Central memory CD8-positive, alpha-beta T cell (primary cell): ENCODE results near the gene ANKS4B.

Experiments used
- ATAC-seq: fragments of 150-1000 bp; cut with Tn5 transposase; replicated peaks from 2 replicates; pipeline ENCODE4 v1.10.0; 2022; ENCODE audit warnings: mild to moderate bottlenecking, moderate FRiP score, moderate number of reproducible peaks; ENCODE audit not compliant: poor library complexity, severe bottlenecking; ENCODE audit errors: extremely low read depth
- DNase-seq, 2 donors: peaks; one replicate each; pipeline ENCODE4 v3.0.0; 2021; ENCODE audit warnings: low spot score in 2 of 2
- H3K27ac Mint-ChIP-seq: one replicate; pipeline ENCODE4 v1.8.0; 2022; ENCODE audit warnings: low read depth, mild to moderate bottlenecking, moderate library complexity, mixed read lengths
- H3K27me3 Mint-ChIP-seq: one replicate; pipeline ENCODE4 v1.8.0; 2022; ENCODE audit warnings: mixed read lengths
- H3K36me3 Mint-ChIP-seq: one replicate; pipeline ENCODE4 v1.8.0; 2022; ENCODE audit warnings: mild to moderate bottlenecking, moderate library complexity, mixed read lengths; ENCODE audit not compliant: insufficient read depth
- H3K4me1 Mint-ChIP-seq: one replicate; pipeline ENCODE4 v1.8.0; 2022; ENCODE audit warnings: mixed read lengths
- H3K4me3 Mint-ChIP-seq: one replicate; pipeline ENCODE4 v1.8.0; 2022; ENCODE audit warnings: mild to moderate bottlenecking, moderate library complexity, mixed read lengths
- H3K9me3 Mint-ChIP-seq: one replicate; pipeline ENCODE4 v1.8.0; 2022; ENCODE audit warnings: mixed read lengths

The ANKS4B gene

GRCh38 chr16:21197621-21198020, 35.9 kb upstream of the ANKS4B start:
- Mint-ChIP-seq H3K4me3 (no peak overlapping the region), H3K36me3 (no peaks in the 10 kb centered on the region), H3K9me3 (no peaks in the 10 kb centered on the region), H3K27ac (no peak overlapping the region), H3K27me3 (peaks cover 71% of the 10 kb centered on the region), H3K4me1 (no peaks in the 10 kb centered on the region)
- ATAC-seq (no peak), DNase-seq (no peak)

- Mint-ChIP-seq H3K4me1 (no peaks in the 10 kb centered on the region), H3K4me3 (no peak overlapping the region), H3K9me3 (no peaks in the 10 kb centered on the region), H3K27me3 (peaks cover 56% of the 10 kb centered on the region), H3K27ac (no peak overlapping the region), H3K36me3 (no peaks in the 10 kb centered on the region)
- ATAC-seq, result no peak
- no peak for DNase-seq
These were observed 33.8 kb upstream of the ANKS4B start for GRCh38 chr16:21199607-21200218.

- peaks cover 43% of the 10 kb centered on the region for H3K27me3 Mint-ChIP-seq
- DNase-seq, result no peak
- ATAC-seq, result no peak
- H3K4me1 Mint-ChIP-seq, result no peaks in the 10 kb centered on the region
- H3K27ac Mint-ChIP-seq, result no peak overlapping the region
- H3K4me3 Mint-ChIP-seq, result no peak overlapping the region
- H3K9me3 Mint-ChIP-seq, result no peaks in the 10 kb centered on the region
- no peaks in the 10 kb centered on the region for H3K36me3 Mint-ChIP-seq
These were observed 30.2 kb upstream of the ANKS4B start for GRCh38 chr16:21203155-21203797.

- DNase-seq (no peak), ATAC-seq (no peak)
- H3K36me3 Mint-ChIP-seq, result no peaks in the 10 kb centered on the region
- peaks cover 34% of the 10 kb centered on the region for H3K27me3 Mint-ChIP-seq
- H3K9me3 Mint-ChIP-seq, result no peaks in the 10 kb centered on the region
- no peak overlapping the region for H3K27ac Mint-ChIP-seq
- no peaks in the 10 kb centered on the region for H3K4me1 Mint-ChIP-seq
- H3K4me3 Mint-ChIP-seq, result no peak overlapping the region
These were observed 28.2 kb upstream of the ANKS4B start for GRCh38 chr16:21205303-21205702.

- H3K4me1 Mint-ChIP-seq, result no peaks in the 10 kb centered on the region
- H3K27me3 Mint-ChIP-seq, result peaks cover 23% of the 10 kb centered on the region
- H3K36me3 Mint-ChIP-seq, result no peaks in the 10 kb centered on the region
These were observed 26.9 kb upstream of the ANKS4B start for GRCh38 chr16:21206550-21206949.

GRCh38 chr16:21208446-21209230, 24.9 kb upstream of the ANKS4B start:
- ATAC-seq (no peak), DNase-seq (no peak)
- Mint-ChIP-seq H3K27me3 (peaks cover 20% of the 10 kb centered on the region), H3K36me3 (no peaks in the 10 kb centered on the region), H3K27ac (no peak overlapping the region), H3K4me3 (no peak overlapping the region), H3K9me3 (no peaks in the 10 kb centered on the region), H3K4me1 (no peaks in the 10 kb centered on the region)

More at GRCh38 chr16:21206550-21206949, 26.9 kb upstream of the ANKS4B start:
- no peak for DNase-seq
- no peak for ATAC-seq
- H3K27ac Mint-ChIP-seq, result no peak overlapping the region
- H3K4me3 Mint-ChIP-seq, result no peak overlapping the region
- no peaks in the 10 kb centered on the region for H3K9me3 Mint-ChIP-seq

- H3K4me3 Mint-ChIP-seq, result no peak within 1 kb of the TSS
- DNase-seq (no peak), ATAC-seq (no peak)
- no peaks in the 10 kb centered on the region for H3K4me1 Mint-ChIP-seq
- peaks cover 25% of the 10 kb centered on the region for H3K27me3 Mint-ChIP-seq
- H3K36me3 Mint-ChIP-seq, result no peaks in the 10 kb centered on the region
- no peak within 1 kb of the TSS for H3K27ac Mint-ChIP-seq
- no peaks in the 10 kb centered on the region for H3K9me3 Mint-ChIP-seq
These were observed 22.0 kb upstream of the ANKS4B start, which contains the start of gene ZP2 for GRCh38 chr16:21211486-21211885. Gene ZP2, minus strand, starts transcription at chr16:21211574. Its CDS starts 27 bp downstream, at chr16:21211547.

GRCh38 chr16:21214086-21214485, 19.4 kb upstream of the ANKS4B start:
- H3K4me1 Mint-ChIP-seq, result no peaks in the 10 kb centered on the region
- H3K9me3 Mint-ChIP-seq, result no peaks in the 10 kb centered on the region
- ATAC-seq, result no peak
- no peaks in the 10 kb centered on the region for H3K36me3 Mint-ChIP-seq
- peaks cover 33% of the 10 kb centered on the region for H3K27me3 Mint-ChIP-seq
- DNase-seq, result no peak
- H3K4me3 Mint-ChIP-seq, result no peak overlapping the region
- H3K27ac Mint-ChIP-seq, result no peak overlapping the region

GRCh38 chr16:21217121-21217520, 16.4 kb upstream of the ANKS4B start:
- ATAC-seq, result no peak
- Mint-ChIP-seq H3K4me3 (no peak overlapping the region), H3K4me1 (no peaks in the 10 kb centered on the region), H3K36me3 (no peaks in the 10 kb centered on the region), H3K27ac (no peak overlapping the region), H3K27me3 (peaks cover 43% of the 10 kb centered on the region), H3K9me3 (no peaks in the 10 kb centered on the region)
- no peak for DNase-seq

GRCh38 chr16:21218153-21218552, 15.3 kb upstream of the ANKS4B start:
- DNase-seq, result no peak
- no peaks in the 10 kb centered on the region for H3K36me3 Mint-ChIP-seq
- no peak for ATAC-seq

GRCh38 chr16:21219551-21219950, 13.9 kb upstream of the ANKS4B start:
- no peaks in the 10 kb centered on the region for H3K4me1 Mint-ChIP-seq

More at GRCh38 chr16:21218153-21218552, 15.3 kb upstream of the ANKS4B start:
- Mint-ChIP-seq H3K27me3 (peaks cover 51% of the 10 kb centered on the region), H3K9me3 (no peaks in the 10 kb centered on the region), H3K4me3 (no peak overlapping the region), H3K4me1 (no peaks in the 10 kb centered on the region), H3K27ac (no peak overlapping the region)

GRCh38 chr16:21222495-21223337, 10.8 kb upstream of the ANKS4B start:
- H3K27me3 Mint-ChIP-seq, result peaks cover 72% of the 10 kb centered on the region
- H3K4me3 Mint-ChIP-seq, result no peak overlapping the region
- ATAC-seq (no peak), DNase-seq (no peak)
- H3K36me3 Mint-ChIP-seq, result no peaks in the 10 kb centered on the region
- no peaks in the 10 kb centered on the region for H3K9me3 Mint-ChIP-seq
- H3K4me1 Mint-ChIP-seq, result no peaks in the 10 kb centered on the region
- no peak overlapping the region for H3K27ac Mint-ChIP-seq

More at GRCh38 chr16:21219551-21219950, 13.9 kb upstream of the ANKS4B start:
- peaks cover 53% of the 10 kb centered on the region for H3K27me3 Mint-ChIP-seq
- H3K27ac Mint-ChIP-seq, result no peak overlapping the region
- ATAC-seq (no peak), DNase-seq (no peak)
- H3K9me3 Mint-ChIP-seq, result no peaks in the 10 kb centered on the region
- no peaks in the 10 kb centered on the region for H3K36me3 Mint-ChIP-seq
- no peak overlapping the region for H3K4me3 Mint-ChIP-seq
